Uterus (tissue), 2 donors: Measurements from ENCODE around the gene IFRD2.

Experiments
- POLR2A ChIP-seq, 2 donors: fragments of 450-650 bp; IDR thresholded peaks; one replicate each; pipeline ENCODE4 v1.6.1; 2016; ENCODE audit warnings: antibody characterized with exemption in 2 of 2, mild to moderate bottlenecking in 1 of 2, moderate library complexity in 1 of 2
- TF ChIP-seq, protein P1 (sequence below), 4 experiments: fragments of 200-600 bp in 2 of 4; fragments of 450-650 bp in 2 of 4; sonication (generic) in 2 of 4; IDR thresholded peaks; one replicate each; pipeline ENCODE4 v1.5.1; 2016 to 2019; ENCODE audit warnings: antibody characterized with exemption in 4 of 4, mild to moderate bottlenecking in 2 of 4, moderate library complexity in 1 of 4

DNA sequence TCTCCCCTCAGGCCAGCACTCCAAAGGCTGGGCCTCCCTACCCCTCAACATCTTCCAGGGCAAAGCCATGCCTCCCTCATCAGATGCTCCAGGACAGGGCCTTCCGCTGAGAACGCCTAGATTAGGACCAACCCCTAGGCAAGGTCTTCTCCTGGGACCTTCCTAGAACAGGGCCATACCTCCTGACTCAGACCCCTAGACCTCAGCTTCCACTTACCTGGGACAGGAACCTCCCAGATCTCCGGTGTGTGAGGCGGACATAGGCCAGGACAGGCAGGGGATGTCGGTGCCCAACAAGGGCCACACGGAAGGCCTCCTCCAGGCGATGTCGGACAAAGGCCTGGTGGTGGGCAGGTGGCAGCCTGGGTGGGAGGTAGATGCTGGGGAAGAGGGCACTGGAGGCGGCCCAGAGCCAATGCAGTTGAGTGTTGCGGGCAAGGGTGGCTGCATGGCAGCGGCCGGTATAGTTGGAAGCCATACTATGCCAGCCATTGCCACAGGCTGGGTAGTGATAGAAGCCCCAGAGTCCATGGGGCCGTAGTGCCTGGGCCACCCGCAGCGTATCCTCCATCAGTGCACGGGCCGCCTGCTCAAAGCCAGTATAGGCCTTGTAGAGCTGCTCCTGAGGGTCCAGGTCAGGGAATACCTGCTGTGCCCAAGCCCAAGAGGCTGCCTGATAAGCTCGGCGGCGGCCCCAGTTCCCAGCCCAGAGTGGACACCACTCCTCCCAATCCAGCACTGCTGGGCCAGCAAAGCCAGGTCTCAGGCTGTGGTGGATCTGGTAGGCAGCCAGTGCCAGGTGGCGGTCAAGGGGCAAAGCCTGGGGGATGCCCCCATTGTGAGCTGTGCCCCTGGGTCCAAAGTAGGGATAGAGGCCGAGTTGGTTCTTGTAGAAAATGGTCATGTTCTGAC is 2.5 kb upstream of the IFRD2 start:
- TF ChIP-seq, protein P1, sequence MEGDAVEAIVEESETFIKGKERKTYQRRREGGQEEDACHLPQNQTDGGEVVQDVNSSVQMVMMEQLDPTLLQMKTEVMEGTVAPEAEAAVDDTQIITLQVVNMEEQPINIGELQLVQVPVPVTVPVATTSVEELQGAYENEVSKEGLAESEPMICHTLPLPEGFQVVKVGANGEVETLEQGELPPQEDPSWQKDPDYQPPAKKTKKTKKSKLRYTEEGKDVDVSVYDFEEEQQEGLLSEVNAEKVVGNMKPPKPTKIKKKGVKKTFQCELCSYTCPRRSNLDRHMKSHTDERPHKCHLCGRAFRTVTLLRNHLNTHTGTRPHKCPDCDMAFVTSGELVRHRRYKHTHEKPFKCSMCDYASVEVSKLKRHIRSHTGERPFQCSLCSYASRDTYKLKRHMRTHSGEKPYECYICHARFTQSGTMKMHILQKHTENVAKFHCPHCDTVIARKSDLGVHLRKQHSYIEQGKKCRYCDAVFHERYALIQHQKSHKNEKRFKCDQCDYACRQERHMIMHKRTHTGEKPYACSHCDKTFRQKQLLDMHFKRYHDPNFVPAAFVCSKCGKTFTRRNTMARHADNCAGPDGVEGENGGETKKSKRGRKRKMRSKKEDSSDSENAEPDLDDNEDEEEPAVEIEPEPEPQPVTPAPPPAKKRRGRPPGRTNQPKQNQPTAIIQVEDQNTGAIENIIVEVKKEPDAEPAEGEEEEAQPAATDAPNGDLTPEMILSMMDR (IDR thresholded peaks at IDR 0.05): no peak
- TF ChIP-seq POLR2A (IDR thresholded peaks at IDR 0.05): no peak
